GM18870 (cell line): ENCODE measurements around the gene TPRA1.

Experiments used
- ATAC-seq: cut with Tn5 transposase; IDR thresholded peaks from one replicate; pipeline ENCODE4 v1.9.1; 2021; ENCODE audit warnings: moderate library complexity; ENCODE audit not compliant: unreplicated experiment

Gene TPRA1

GRCh38 chr3:127566833-127567232, 23.7 kb downstream of the TPRA1 start:
- no peak for ATAC-seq

DNA sequence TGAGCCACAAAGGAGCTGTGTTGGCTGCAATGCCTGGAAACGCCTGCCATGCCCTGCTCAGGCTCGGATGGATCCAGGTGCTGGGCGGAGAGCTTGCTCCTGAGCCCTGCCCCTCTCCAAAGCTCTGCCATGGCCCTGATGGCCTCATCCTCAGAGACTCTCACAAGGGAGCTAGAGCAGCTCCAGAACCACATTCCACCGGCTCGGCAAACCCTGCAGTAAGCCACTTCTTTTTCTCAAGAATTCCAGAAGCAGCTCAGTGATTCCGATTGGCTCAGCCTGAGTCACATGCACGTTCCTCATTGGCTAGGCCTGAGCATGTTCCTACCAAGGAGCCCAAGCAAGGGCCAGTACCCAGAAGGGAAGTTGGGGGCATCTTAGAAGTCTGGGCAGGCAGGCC, 24.8 kb downstream of the TPRA1 start:
- no peak for ATAC-seq

- no peak for ATAC-seq
Measured at GRCh38 chr3:127560051-127560787, 30.3 kb downstream of the TPRA1 start.

- no peak for ATAC-seq
Measured at GRCh38 chr3:127556565-127556964, 34.0 kb downstream of the TPRA1 start.

DNA sequence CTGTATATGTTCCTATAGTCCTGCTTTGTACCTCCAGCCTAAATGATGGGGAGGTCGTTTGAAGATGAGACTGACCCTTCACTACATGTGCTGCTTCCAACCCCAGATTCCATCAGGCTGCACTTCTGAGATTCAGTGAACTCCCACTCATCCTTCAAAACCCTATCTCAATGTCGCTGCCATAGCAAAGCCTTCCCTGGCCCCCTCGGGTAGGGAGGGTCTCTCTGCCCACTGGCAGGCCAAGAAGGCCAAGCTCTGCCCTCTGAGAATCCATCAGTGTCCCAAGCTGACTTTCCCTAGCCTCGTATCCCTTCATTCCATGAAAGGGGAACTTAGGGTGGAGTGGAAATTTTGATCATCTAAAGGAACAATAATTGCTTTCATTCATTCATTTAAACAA, 35.4 kb downstream of the TPRA1 start:
- no peak for ATAC-seq

GRCh38 chr3:127552038-127552437, 38.5 kb downstream of the TPRA1 start:
- no peak for ATAC-seq

GRCh38 chr3:127551178-127551577, 39.4 kb downstream of the TPRA1 start:
- ATAC-seq: no peak

GRCh38 chr3:127550468-127551157, 39.9 kb downstream of the TPRA1 start:
- ATAC-seq: no peak

DNA sequence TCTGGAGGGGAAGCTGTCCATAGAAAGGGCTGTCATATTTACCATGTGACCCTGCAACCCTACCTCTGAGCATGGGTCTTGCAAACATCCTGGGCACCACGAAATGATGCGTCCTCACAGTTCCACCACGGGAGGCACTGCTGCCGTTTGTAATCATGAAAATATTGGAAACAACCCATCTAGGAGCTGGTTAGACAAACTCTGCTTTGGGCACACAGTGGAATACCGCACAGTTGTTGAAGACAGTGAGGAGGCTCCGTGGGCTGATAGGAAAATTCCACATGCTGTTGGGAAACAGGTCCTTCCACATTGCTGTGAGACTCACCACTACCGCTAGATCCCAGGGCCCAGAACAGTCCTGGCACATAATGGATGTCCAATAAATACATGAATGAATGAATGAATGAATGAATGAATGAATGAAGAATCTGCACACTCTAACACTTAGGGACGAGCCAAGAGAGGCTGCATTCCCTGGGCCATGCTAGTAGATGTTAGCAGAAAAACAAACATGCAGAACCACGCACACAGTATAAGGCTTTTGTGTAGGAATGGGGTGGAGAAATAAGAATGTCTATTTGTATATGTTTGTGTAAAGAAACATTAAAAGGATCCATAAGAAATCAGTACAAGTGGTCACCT, 40.6 kb downstream of the TPRA1 start:
- ATAC-seq: no peak

DNA sequence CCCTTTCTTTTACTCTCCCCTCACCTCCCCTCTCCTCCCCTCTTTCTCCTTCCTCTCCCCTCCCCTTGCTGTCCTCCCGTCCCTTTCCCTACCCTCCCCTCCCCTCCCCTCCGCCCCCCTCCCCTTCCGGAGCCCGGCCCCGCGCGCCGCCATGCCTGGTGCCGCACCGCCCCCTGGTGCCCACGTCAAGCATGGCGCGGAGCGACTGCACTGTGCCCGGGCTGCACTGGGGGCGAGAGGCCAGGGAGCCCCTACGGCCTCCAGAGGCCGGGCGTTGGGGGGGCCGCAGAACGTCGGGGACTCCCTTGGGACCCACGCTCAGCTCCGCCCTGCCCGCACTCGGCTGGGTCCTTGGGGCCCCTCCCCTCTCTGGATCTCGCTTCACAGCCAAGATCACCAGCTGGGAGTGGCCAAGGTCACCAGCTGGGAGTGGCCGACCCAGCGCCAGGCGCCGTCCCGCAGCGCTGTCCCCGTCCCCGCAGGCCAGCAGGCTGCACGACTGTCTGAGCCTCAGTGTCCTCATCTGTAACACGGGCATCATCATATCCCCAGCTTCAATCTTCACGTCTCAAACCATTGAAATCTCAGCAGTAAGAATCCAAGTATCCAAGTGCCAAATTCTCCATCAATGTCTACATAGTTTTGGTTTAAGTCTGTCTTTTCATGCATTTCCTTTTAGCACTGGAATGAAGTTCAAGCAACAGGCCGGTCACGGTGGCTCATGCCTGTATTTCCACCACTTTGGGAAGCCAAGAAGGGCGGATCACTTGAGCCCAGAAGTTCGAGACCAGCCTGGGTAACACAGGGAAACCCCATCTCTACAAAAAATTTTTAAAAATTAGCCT, 42.5 kb downstream of the TPRA1 start:
- no peak for ATAC-seq

GRCh38 chr3:127546970-127547733, 43.4 kb downstream of the TPRA1 start:
- ATAC-seq: no peak

GRCh38 chr3:127546554-127546953, 44.0 kb downstream of the TPRA1 start:
- no peak for ATAC-seq

GRCh38 chr3:127545711-127546457, 44.6 kb downstream of the TPRA1 start:
- ATAC-seq: no peak

DNA sequence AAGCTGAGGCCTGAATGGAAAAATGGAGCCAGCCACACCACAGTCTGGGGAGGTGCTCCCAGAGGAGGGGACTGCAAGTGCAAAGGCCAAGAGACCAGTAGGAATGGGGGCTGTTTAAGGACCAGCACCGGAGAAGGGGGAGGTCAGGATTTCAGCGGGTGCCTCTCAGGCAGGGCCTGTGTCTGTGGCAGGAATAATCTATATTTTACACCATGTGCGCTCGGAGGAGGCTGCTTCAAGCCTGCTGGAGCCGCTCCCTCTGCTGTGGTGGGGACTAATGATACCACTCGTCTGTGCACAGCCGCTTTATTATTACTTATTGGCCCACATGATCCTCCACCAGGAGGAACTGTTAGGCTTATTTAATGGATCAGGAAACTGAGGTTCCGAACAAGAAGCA, 45.3 kb downstream of the TPRA1 start:
- ATAC-seq: no peak

DNA sequence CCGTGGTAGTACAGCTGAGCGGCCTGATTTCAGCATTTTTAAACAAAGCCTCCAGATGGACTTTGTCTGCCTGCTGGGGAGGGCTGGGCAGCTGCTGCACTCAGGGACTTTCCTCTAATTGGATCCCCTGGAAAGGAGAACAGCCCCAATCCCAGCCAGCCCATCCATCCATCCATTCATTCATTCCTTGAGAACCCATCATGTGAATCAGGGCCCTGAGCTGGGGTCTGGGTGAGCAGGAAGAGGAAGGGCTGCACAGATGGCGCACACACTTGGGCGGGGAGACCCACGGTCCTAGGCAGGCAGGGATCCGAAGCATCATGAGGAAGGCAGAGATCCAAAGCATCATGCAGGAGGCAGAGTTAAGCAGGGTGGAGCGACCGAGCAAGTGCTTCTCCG, 45.7 kb downstream of the TPRA1 start:
- ATAC-seq: no peak

DNA sequence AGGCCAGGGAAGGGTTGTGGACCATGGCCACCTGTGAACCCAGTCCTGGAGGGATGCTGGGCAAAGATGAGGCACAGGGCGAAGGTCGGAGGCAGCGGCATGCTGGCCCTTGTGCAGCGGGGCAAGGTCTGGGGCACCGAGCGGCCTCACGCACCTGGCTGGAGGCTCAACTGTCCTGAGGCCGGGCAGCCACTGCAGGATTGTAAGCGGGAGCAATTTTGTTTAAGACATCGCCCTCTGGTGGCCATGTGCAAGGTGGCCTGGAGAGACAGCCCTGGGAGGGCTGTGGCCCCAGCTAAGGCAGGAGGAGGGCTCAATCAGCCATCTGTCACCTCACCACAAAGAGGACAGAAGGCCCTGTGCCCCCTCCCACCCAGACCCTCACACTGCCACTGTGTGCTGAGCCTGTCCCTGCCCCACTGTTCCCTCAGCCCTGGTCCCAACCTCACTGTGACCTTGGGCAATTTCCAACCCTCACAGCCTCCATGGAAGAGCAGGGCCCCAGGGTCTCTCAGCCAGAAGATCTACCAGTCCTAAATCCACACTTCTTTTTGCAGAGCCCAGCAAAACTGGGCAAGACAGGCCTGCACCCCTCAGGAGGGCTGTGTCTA, 46.2 kb downstream of the TPRA1 start:
- no peak for ATAC-seq

- no peak for ATAC-seq
Measured at GRCh38 chr3:127543441-127543840, 47.1 kb downstream of the TPRA1 start.

GRCh38 chr3:127542441-127542952, 48.0 kb downstream of the TPRA1 start:
- no peak for ATAC-seq

DNA sequence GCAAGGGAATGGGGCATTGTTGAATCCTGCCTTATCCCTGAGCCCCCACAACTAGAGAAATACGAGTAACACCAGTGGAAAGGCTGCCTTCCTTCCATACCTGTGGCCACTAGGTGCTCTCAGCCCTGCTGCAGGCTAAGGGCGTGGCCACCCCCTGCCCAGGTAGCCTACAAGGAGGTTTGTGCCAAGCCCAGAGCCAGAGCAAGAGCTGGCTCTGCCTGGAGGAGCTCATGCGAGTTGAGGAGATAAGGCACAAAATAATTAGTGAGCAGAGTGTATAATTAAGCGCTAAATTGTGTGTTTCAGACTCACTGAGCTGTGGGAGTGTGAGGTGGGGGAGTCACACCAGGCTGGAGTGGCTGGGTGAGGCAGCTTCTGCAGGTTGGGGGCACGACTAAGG, 49.2 kb downstream of the TPRA1 start:
- ATAC-seq: no peak
